K562 (cell line): ENCODE data around the gene RNH1. TPM values are rescaled to one million over a fixed set of nuclear protein-coding genes. Genes with fewer than 3 reads are reported as not detected.

Source experiments
- ATAC-seq: fragments of 200-7000 bp; cut with Tn5 transposase; 3 replicates; pipeline ENCODE4 v1.9.1; 2020; ENCODE audit warnings: moderate library complexity
- BruUV-seq: library from RNA; stranded (reverse); fragments of 400-500 nt; replicated peaks from 2 replicates; lab custom pipeline; 2021; lab: Mats Ljungman, UMichigan
- CTCF ChIA-PET: fragments of 300-600 bp; formaldehyde crosslinking; extraction: SDS; loops from one replicate; lab custom pipeline; 2021; ENCODE audit warnings: low intra/inter-chr PET ratio; lab: Yijun Ruan, JAX
- POLR2A ChIA-PET: fragments of 300-600, 350-650 bp; sonication (Branson Sonifier 250); formaldehyde crosslinking; extraction: SDS; loops from one replicate; lab custom pipeline; 2021; ENCODE audit warnings: antibody characterized with exemption, inconsistent platforms; lab: Yijun Ruan, JAX
- DNase-seq, 4 experiments: peaks; one replicate each; pipeline versions ENCODE4 v3.0.0 to v3.0.0-alpha.2; 2011 to 2018; ENCODE audit warnings: low spot score in 3 of 4, mixed read lengths in 3 of 4; ENCODE audit errors: extremely low read depth in 1 of 4
- FAIRE-seq: peaks from 2 replicates; lab custom pipeline; 2011; peaks lifted over from hg19 to GRCh38; lab: Jason Lieb, UNC
- H2AFZ ChIP-seq: 2 replicates; pipeline ENCODE4 v1.6.0; 2011; ENCODE audit warnings: low read depth, low read length, control low read depth, inconsistent platforms
- H3K27ac ChIP-seq: fragments of 200-600 bp; 3 replicates; pipeline ENCODE4 v1.8.0; 2011; ENCODE audit warnings: low read depth, mild to moderate bottlenecking, control low read depth, inconsistent platforms, low read length, moderate library complexity, mixed read lengths; ENCODE audit errors: extremely low read depth
- H3K27me3 ChIP-seq, 2 experiments: fragments of 300-600 bp in 1 of 2; 2 replicates in 1 of 2; 3 replicates in 1 of 2; pipeline versions ENCODE4 v1.6.0 to v1.8.0; 2011; ENCODE audit warnings: inconsistent platforms in 2 of 2, low read length in 2 of 2, mild to moderate bottlenecking in 1 of 2, mixed read lengths in 1 of 2, moderate library complexity in 1 of 2; ENCODE audit not compliant: control insufficient read depth in 2 of 2, insufficient read depth in 2 of 2
- H3K36me3 ChIP-seq: fragments of 300-600 bp; 3 replicates; pipeline ENCODE4 v1.8.0; 2011; ENCODE audit warnings: mild to moderate bottlenecking, low read length, inconsistent platforms; ENCODE audit not compliant: control insufficient read depth, insufficient read depth
- H3K4me1 ChIP-seq, 2 experiments: fragments of 200-600 bp in 1 of 2; replicated peaks in 1 of 2; 2 replicates in 1 of 2; 3 replicates in 1 of 2; pipeline versions ENCODE4 v1.5.1 to v1.8.0; 2011; ENCODE audit warnings: inconsistent platforms in 2 of 2, low read length in 2 of 2, mild to moderate bottlenecking in 1 of 2, mixed read lengths in 1 of 2, moderate library complexity in 1 of 2; ENCODE audit not compliant: control insufficient read depth in 2 of 2, insufficient read depth in 2 of 2
- H3K4me2 ChIP-seq: 2 replicates; pipeline ENCODE4 v1.6.1; 2011; ENCODE audit warnings: low read length, control low read depth, inconsistent platforms, mixed read lengths; ENCODE audit not compliant: insufficient read depth
- H3K4me3 ChIP-seq: fragments of 200-600 bp; sonication (generic), shearing (Covaris generic); 2 replicates; pipeline ENCODE4 v1.5.1; 2016; ENCODE audit warnings: control low read depth, inconsistent platforms
- H3K79me2 ChIP-seq: fragments of 200-600 bp; 3 replicates; pipeline ENCODE4 v1.8.0; 2011; ENCODE audit warnings: low read length, inconsistent platforms; ENCODE audit not compliant: control insufficient read depth, insufficient read depth
- H3K9ac ChIP-seq, 2 experiments: 2 replicates each; pipeline versions ENCODE4 v1.6.0 to v1.6.1; 2011; ENCODE audit warnings: low read depth in 2 of 2, low read length in 2 of 2, control low read depth in 1 of 2, inconsistent platforms in 1 of 2, mild to moderate bottlenecking in 1 of 2, mixed read lengths in 1 of 2; ENCODE audit not compliant: insufficient read depth in 1 of 2
- H3K9me1 ChIP-seq: one replicate; pipeline ENCODE4 v1.6.0; 2011; ENCODE audit warnings: inconsistent platforms, mild to moderate bottlenecking, low read length, moderate library complexity; ENCODE audit not compliant: control insufficient read depth, insufficient read depth
- H3K9me3 ChIP-seq: replicated peaks from 2 replicates; pipeline ENCODE4 v1.5.1; 2011; ENCODE audit warnings: low read depth, low read length, inconsistent platforms; ENCODE audit not compliant: control insufficient read depth, insufficient read depth
- H4K20me1 ChIP-seq: replicated peaks from 2 replicates; pipeline ENCODE4 v1.6.1; 2011; ENCODE audit warnings: low read length, inconsistent platforms, mixed read lengths; ENCODE audit not compliant: control insufficient read depth, insufficient read depth
- ATF4 ChIP-seq: fragments of 450-650 bp; formaldehyde crosslinking; IDR thresholded peaks from 2 replicates; pipeline ENCODE4 v1.4.0; 2022; ENCODE audit warnings: mild to moderate bottlenecking, moderate library complexity
- E4F1 ChIP-seq: fragments of 250-450 bp; sonication (Bioruptor Pico); IDR thresholded peaks from 2 replicates; pipeline ENCODE4 v1.5.0; 2021; ENCODE audit warnings: mild to moderate bottlenecking, borderline replicate concordance
- HDAC8 ChIP-seq: fragments of 450-650 bp; IDR thresholded peaks from 2 replicates; pipeline ENCODE4 v1.6.1; 2016; ENCODE audit warnings: mild to moderate bottlenecking, missing genetic modification characterization, moderate library complexity, missing compliant biosample characterization
- JUNB ChIP-seq: fragments of 450-650 bp; formaldehyde crosslinking; conservative IDR thresholded peaks from 2 replicates; pipeline ENCODE4 v1.4.0; 2020; ENCODE audit warnings: mild to moderate bottlenecking
- MCM2 ChIP-seq: fragments of 450-650 bp; IDR thresholded peaks from 2 replicates; pipeline ENCODE4 v1.6.1; 2017; ENCODE audit warnings: low read depth, mild to moderate bottlenecking
- MXI1 ChIP-seq: IDR thresholded peaks from 2 replicates; pipeline ENCODE4 v1.6.1; 2011; ENCODE audit warnings: low read depth, mild to moderate bottlenecking, improper control_type of control experiment, low read length
- PCBP2 ChIP-seq: fragments of 200-400 bp; formaldehyde crosslinking; IDR thresholded peaks from 2 replicates; pipeline ENCODE4 v1.6.1; 2018; ENCODE audit warnings: low read length, low read depth, mild to moderate bottlenecking, moderate library complexity; ENCODE audit not compliant: poor library complexity, severe bottlenecking
- PREB ChIP-seq: sonication (generic); formaldehyde crosslinking; IDR thresholded peaks from 2 replicates; pipeline ENCODE4 v1.8.1; 2023; ENCODE audit warnings: mild to moderate bottlenecking, missing genetic modification reagents
- SMARCB1 ChIP-seq: IDR thresholded peaks from 2 replicates; pipeline ENCODE4 v1.6.1; 2011; ENCODE audit warnings: improper control_type of control experiment, low read depth; ENCODE audit not compliant: insufficient read length
- SNIP1 ChIP-seq: fragments of 450-650 bp; IDR thresholded peaks from 2 replicates; pipeline ENCODE4 v1.7.1; 2017; ENCODE audit warnings: low read depth, mild to moderate bottlenecking
- THAP7 ChIP-seq: fragments of 250-450 bp; sonication (Bioruptor Pico); IDR thresholded peaks from 2 replicates; pipeline ENCODE4 v1.5.0; 2021
- THRB ChIP-seq: fragments of 450-650 bp; formaldehyde crosslinking; conservative IDR thresholded peaks from 2 replicates; pipeline ENCODE4 v1.4.0; 2022; ENCODE audit warnings: mild to moderate bottlenecking, missing genetic modification characterization
- ZBTB17 ChIP-seq: fragments of 450-650 bp; formaldehyde crosslinking; IDR thresholded peaks from 2 replicates; pipeline ENCODE4 v1.4.0; 2020; ENCODE audit warnings: mild to moderate bottlenecking
- ZNF146 ChIP-seq: IDR thresholded peaks from one replicate; pipeline ENCODE4 v1.6.1; 2018; ENCODE audit warnings: missing compliant biosample characterization; ENCODE audit not compliant: unreplicated experiment
- WGBS: fragments of 100-300 bp; shearing (Covaris generic); methylation state at CpG from one replicate; pipeline ENCODE4 v1.1.6; 2016; ENCODE audit warnings: low coverage, mixed read lengths; ENCODE audit not compliant: insufficient coverage; ENCODE audit errors: missing lambda C conversion rate; 5-methylcytosine and 5-hydroxymethylcytosine counted together
- in situ Hi-C: fragments of 300-500 bp; cut with MboI; formaldehyde crosslinking; loops from 4 replicates; pipeline ENCODE4 v1.15.0; 2018; ENCODE audit warnings: inconsistent platforms, mixed read lengths
- intact Hi-C: fragments of 100-400 bp; cut with micrococcal nuclease; formaldehyde crosslinking; loops from 2 replicates; pipeline ENCODE4 v1.14.2; 2022
- polyA plus RNA-seq, 8 experiments: library from polyadenylated mRNA; depleted of rRNA in 4 of 8; stranded (reverse) in 5 of 8; unstranded in 3 of 8; fragments of >200 nt; fragmentation: Nextera tagmentation in 2 of 8; fragmentation: Illumina TruSeq in 1 of 8; extraction: Ambion mirVana in 2 of 8; extraction: Trizol in 1 of 8; gene quantifications; 2 replicates each; pipeline versions ENCODE4 v1.2.1 to v1.2.3, GENCODE V29; 2011 to 2014; ENCODE audit warnings: inconsistent platforms in 1 of 8, missing spikeins in 1 of 8
- total RNA-seq, 7 experiments: library from RNA; depleted of rRNA in 6 of 7; stranded (reverse); fragments of >200 nt in 6 of 7; fragmentation: Illumina TruSeq in 2 of 7; extraction: Trizol in 2 of 7; gene quantifications; 2 replicates each; pipeline versions ENCODE4 v1.2.1 to v1.2.3, GENCODE V29; 2011 to 2021; ENCODE audit warnings: low replicate concordance in 1 of 7

RNH1 gene
- total and polyA plus RNA-seq, 9 of the 15 experiments (the other 6 are each of a cell fraction or from before 2014, with no cell fraction given) = 2.5 to 160 (median 44.3) TPM

- H3K27me3 ChIP-seq = no peaks in the 10 kb centered on the region
- no peaks in the 10 kb centered on the region for H4K20me1 ChIP-seq
- H3K36me3 ChIP-seq = peaks cover 65% of the 10 kb centered on the region; the same call in 2 of the 3 replicates
- TSS peak; percentile 3 for BruUV-seq
- no peak overlapping the region for H3K4me2 ChIP-seq
- H3K79me2 ChIP-seq = peaks cover 95% of the 10 kb centered on the region
- DNase-seq (no peak), FAIRE-seq (no peak), ATAC-seq (no peak)
- H3K9me1 ChIP-seq = no peaks in the 10 kb centered on the region
- H3K9ac ChIP-seq = no peak overlapping the region
- H3K27ac ChIP-seq = no peak overlapping the region; the same call in 2 of the 3 replicates
- WGBS = 91% methylated on average over 16 of the region's 19 CpGs
- CTCF ChIA-PET = no interaction called here
- no peaks in the 10 kb centered on the region for H3K9me3 ChIP-seq
- peaks cover 19 to 65% of the 10 kb centered on the region in 2 experiments; a peak in 4 of 5 replicates for H3K4me1 ChIP-seq
- H3K4me3 ChIP-seq = no peak overlapping the region
- intact Hi-C loops (no loop called here), in situ Hi-C loops (loop anchor here (5.0 kb wide), 1 partner anchor 49 kb away; no protein-coding TSS in a partner anchor)
- no peak overlapping the region for H2AFZ ChIP-seq
- POLR2A ChIA-PET = interaction anchor here (0.6 to 1.2 kb wide), 3 partner anchors 12 to 66 kb away, joined by 3 read pairs; no protein-coding TSS in a partner anchor
- TF ChIP-seq SNIP1 (no peak), ATF4 (CRISPR knock-in tag) (no peak), ZBTB17 (CRISPR knock-in tag) (no peak), THAP7 (CRISPR knock-in tag) (no peak), JUNB (no peak), SMARCB1 (no peak), E4F1 (CRISPR knock-in tag) (no peak), HDAC8 (tag) (no peak), THRB (no peak), ZNF146 (no peak), MXI1 (no peak), PCBP2 (no peak), PREB (no peak), MCM2 (no peak)
Observed at GRCh38 chr11:452916-453527, 54.0 kb downstream of the RNH1 start.
